ENCODE results near the gene SLC29A2.

Gene SLC29A2

DNA sequence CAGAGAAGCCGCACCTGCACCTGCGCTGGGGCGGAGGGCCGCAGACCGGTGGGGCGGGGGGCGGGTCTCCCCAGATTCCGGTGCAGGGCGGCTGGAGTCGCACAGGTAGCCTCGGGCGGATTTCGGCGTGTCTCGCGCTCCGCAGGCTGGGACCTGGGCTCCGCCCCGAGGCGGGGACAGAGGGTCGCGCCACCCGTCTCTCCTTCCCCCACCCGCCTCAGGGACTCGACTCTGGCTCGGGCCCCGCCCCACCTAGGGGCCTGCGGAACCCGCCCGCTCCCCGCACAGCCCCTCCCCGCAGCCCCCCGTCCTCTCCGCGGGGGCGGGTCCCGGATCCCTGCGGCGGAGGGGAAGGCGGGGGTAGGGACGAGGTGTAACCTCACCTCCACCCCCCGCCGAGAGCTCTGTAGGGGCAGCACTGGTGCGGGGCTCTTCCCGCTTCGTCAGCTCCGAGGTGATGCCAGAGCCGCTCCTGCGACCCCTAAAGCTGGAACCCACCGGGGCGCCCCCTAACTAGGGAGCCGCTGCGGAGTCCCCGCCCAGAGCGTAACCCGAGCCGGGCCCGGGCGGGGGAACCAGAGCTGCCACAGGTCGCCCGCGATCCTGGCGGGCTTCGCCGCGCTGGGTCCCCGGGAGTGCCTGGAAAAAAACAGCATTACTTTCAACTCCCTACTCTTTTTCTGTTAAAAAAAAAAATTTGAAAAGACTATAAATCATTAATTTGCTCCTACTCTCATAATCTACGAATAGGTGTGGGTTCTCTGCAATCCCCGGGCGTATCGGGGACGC is at the start of gene SLC29A2:
TSS of gene SLC29A2 (minus strand) at position 134 of the 789 bp plus-strand sequence. CDS start 169 bp downstream, outside the sequence.
- peak; percentile 67 for ATAC-seq
- TF ChIP-seq GLIS3 (CRISPR knock-in tag; IDR thresholded peaks at IDR 0.05) (no peak), ZFP3 (CRISPR knock-in tag; IDR thresholded peaks at IDR 0.05) (no peak), BACH2 (CRISPR knock-in tag; IDR thresholded peaks at IDR 0.05; ENCODE audit: borderline replicate concordance) (no peak), PATZ1 (CRISPR knock-in tag; IDR thresholded peaks at IDR 0.05; ENCODE audit: borderline replicate concordance) (0 out of 2 replicates have a peak, but pooled peaks have one; percentile 31)

GRCh38 chr11:66420671-66421476 is 49.3 kb upstream of the SLC29A2 start, which contains the start of gene NPAS4:
Gene NPAS4 (plus strand): TSS chr11:66421035. CDS start chr11:66421180, 145 bp downstream.
- ATAC-seq: no peak
- TF ChIP-seq BACH2 (CRISPR knock-in tag; IDR thresholded peaks at IDR 0.05; ENCODE audit: borderline replicate concordance) (no peak), CSDC2 (CRISPR knock-in tag; IDR thresholded peaks at IDR 0.05) (no peak), TSHZ2 (CRISPR knock-in tag; IDR thresholded peaks at IDR 0.05) (no peak), CREB5 (CRISPR knock-in tag; IDR thresholded peaks at IDR 0.05; ENCODE audit: low read depth) (no peak), ISL1 (CRISPR knock-in tag; IDR thresholded peaks at IDR 0.05) (no peak), RARB (CRISPR knock-in tag; IDR thresholded peaks at IDR 0.05) (no peak), ZFP3 (CRISPR knock-in tag; IDR thresholded peaks at IDR 0.05) (no peak), CSRNP3 (CRISPR knock-in tag; IDR thresholded peaks at IDR 0.05) (no peak), ZNF8 (CRISPR knock-in tag; IDR thresholded peaks at IDR 0.05) (no peak), ZC3H10 (CRISPR knock-in tag; IDR thresholded peaks at IDR 0.05) (no peak), ARNTL (CRISPR knock-in tag; IDR thresholded peaks at IDR 0.05; ENCODE audit: borderline replicate concordance, low read depth) (no peak), ESRRG (CRISPR knock-in tag; IDR thresholded peaks at IDR 0.05) (no peak), PATZ1 (CRISPR knock-in tag; IDR thresholded peaks at IDR 0.05; ENCODE audit: borderline replicate concordance) (no peak), OSR1 (CRISPR knock-in tag; IDR thresholded peaks at IDR 0.05) (no peak), TCF4 (CRISPR knock-in tag; IDR thresholded peaks at IDR 0.05; ENCODE audit: borderline replicate concordance) (no peak), SNAI2 (CRISPR knock-in tag; IDR thresholded peaks at IDR 0.05) (no peak), GLIS3 (CRISPR knock-in tag; IDR thresholded peaks at IDR 0.05) (no peak), ZNF70 (CRISPR knock-in tag; IDR thresholded peaks at IDR 0.05) (no peak)
- TF ChIP-seq, protein P1, sequence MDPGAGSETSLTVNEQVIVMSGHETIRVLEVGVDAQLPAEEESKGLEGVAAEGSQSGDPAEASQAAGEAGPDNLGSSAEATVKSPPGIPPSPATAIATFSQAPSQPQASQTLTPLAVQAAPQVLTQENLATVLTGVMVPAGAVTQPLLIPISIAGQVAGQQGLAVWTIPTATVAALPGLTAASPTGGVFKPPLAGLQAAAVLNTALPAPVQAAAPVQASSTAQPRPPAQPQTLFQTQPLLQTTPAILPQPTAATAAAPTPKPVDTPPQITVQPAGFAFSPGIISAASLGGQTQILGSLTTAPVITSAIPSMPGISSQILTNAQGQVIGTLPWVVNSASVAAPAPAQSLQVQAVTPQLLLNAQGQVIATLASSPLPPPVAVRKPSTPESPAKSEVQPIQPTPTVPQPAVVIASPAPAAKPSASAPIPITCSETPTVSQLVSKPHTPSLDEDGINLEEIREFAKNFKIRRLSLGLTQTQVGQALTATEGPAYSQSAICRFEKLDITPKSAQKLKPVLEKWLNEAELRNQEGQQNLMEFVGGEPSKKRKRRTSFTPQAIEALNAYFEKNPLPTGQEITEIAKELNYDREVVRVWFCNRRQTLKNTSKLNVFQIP (CRISPR knock-in tag; IDR thresholded peaks at IDR 0.05; ENCODE audit: borderline replicate concordance, low read depth): no peak
